ENCODE data around the gene FGD5.

Gene FGD5

DNA sequence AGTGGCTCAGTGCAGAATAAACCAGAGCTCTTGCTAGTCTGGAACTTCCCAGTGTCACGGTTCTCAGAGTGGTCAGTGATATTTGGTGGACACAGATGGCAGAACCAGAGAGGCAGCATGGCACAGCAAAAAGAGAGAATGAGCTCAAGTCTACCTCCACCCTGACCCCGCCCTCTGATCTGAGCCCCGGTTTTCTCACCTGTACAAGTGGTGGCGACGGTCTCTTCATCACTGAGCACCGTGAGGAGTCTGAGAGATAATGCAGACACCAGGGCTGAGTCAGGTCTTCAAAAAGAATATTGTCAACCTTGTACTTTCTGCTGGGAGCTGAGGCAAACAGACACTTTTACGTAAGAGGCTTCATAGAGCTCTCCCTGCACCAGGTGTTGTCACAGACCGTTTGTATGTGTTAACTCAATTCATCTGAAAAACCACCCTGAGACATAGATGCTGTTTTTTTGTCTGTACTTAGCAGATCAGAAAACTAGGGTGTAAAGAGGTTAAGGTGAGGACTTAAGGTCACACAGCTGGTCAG, 13.2 kb downstream of the FGD5 start:
- DNase-seq = no peak

DNA sequence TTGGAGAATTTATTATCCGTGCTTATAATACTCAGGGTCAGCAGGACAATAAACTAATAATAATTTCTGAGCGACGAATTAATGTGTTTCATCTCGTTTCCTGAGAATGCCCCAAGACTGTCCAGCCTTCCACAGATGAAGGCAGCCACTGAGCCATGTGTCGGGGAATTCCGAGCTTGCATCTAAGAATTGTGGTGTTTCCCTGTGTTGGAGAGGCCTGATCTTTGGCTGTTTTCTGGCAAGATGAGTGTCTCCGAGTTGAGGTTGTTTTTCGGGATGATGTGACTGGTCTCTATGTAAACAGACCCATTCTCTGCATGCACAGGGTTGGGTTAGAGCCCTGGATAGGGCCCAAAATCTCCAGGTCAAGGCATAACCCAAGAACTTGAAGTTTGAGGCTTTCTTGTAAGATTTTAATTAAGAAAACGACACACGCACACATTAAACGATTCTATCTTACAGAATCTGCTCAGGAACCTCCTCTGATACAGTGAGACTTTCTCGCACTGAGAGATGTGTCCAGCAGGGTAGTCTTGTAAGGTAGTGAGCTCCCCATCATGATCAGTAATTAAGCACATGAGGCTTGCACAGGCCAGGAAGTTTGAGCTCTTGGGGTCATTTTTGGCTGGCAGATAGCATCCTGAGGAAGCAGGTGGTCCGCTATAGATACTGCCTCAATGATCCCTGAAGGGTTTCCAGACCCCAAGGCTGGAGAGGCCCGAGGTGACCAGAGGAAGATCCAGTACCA, 14.4 kb downstream of the FGD5 start:
- no peak for DNase-seq

DNA sequence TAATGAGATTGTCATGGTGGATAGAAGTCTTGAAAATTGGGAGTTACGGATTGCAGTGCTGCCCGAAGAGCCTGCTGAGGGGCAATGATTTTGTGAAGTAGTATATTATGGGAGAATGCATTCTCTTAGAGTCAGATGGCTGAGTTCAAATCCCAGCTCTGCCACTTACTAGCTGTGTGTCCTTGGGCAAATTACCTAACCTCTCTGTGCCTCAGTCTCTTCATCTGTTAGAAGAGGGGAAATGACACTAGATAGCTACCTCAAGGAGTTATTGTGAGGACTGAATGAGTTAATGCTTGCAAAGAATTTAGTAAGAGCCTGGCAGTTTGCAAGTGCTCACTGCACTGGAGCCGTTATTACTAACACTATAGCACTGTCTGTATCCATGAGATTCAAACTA, 15.4 kb downstream of the FGD5 start:
- DNase-seq = no peak

DNA sequence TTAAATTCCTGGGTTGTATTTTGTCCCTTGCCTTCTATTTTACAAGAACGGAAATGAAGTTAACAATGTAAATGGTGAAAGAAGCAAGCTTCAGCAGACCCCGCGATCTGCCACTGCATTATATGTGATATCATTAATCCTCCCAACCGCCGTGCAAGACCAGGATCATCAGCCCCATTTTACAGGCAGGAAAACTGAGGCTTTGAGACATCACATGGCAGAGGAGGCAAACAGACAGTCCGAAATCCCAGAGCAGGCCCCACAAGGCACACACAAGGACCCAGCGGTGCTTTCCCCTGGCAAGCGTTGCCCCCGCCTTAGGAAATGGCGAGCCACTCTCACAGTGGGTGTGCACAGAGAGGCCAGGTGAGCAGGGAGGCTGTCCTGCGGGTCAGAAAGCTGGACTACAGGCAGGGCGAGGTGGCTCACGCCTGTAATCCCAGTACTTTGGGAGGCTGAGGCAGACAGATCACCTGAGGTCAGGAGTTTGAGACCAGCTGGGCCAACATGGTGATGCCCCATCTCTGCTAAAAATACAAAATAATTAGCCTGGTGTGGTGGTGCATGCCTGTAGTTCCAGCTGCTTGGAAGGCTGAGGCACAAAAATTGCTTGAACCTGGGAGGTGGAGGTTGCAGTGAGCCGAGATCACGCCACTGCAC, 16.2 kb downstream of the FGD5 start:
- DNase-seq = no peak

DNA sequence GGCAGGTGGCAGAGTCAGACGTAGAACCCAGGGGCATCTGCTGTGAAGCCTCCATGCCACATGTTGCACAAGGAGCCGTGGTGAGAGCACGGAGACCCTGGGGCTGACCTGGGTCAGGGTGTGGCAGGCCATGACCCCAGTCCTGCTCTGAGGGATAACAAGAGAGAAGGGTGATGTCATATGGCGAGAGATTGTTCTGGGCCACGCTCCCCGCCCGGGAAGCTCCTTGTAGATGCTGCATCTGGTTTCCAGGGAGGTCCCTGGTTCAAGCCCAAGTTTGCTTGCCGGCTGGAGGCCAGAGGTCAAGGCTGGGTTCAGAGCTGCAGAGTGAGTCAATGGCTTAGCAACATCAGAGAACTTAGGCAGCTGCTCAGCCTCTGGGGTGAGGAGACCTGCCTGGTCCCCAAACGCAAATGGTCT, 17.3 kb downstream of the FGD5 start:
- no peak for DNase-seq

DNA sequence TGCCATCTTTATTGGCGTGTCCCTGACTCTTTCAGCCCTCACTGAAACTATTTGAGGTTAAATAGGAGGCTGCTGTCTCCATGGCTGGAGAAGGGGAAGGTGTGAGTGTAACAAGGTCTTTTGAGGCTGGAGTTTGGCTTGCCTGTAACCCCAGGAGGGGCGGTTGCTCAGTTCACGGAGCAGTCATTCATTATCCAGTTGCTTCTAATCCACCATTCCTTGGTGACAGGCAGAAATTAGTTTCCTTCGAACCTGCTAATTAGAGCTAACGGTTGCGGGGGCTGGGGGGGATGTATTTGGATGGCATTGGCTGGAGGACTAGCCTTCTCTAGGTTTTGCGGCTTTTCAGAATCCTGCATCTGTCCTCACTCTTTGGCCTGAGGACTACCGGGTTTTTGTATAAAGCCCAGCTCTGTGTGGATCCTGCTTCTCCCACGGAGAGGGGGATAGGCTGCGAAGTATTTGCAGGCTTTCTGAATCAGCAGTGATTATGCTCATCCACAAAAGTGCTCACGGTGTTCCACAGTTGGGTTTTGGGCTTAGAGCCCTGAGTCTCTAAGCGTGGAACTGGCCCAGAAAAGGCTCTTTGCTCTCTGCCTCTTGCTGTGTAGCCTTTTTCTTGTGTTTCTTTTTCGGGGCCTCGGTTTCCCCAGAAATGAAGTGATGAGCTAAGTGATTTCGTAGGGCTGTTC, 18.6 kb downstream of the FGD5 start:
- DNase-seq = no peak

DNA sequence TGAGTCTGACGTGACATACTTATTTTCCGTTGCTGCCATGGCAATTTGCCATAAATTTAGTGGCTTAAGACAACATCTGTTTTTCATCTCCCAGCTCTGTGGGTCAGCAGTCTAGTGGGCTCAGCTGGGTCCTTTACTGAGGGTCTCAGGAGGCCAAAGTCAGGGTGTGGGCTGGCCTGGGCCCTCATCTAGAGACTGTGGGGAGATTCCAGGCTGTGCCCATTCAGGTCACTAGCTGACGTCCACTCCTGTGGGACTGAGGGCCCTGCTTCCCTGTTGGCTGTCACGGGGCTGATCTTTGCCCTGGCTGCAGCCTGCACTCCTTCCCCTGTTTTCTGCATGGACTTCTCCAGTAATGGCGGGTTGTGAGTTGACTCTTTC, 19.1 kb downstream of the FGD5 start:
- DNase-seq = no peak

DNA sequence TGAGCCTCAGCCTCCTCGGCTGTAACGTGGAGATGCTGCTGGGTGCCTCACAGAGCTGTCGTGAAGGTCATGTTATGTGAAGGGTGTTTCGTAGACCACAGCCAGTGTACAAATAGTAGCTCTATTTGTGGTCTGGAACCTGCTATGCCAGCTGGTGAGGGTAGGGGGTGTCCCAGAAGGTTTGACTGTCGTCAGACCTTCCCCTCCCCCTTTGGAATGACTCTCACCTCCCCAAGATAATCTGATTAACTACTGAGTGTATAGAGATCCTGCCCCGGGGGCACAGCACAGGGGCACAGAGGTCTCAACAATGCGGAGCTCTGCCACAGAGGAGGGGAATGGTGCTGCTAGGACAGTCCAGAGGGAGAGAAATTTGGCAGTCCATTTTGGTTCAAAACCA, 20.5 kb downstream of the FGD5 start:
- DNase-seq = no peak

DNA sequence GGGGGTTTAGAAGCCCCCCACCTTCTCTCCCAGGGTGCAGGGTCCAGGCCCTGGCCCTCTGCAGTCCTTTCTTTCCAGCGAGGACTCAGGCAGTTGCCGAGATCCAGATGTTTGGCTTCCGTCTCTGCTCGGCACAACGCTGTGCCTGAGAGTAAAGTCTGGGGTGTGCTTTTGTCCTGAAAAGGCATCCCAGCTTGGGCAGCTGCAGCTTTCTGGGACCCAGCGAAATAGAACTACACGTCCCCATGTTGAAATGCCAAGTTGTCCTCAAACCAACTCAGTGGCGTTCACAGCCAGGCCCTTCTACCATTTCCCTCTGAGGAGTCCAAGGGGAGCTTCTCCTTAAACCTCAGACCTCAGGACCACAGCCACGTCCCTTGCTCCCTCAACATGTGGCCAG, 23.1 kb downstream of the FGD5 start:
- DNase-seq = no peak

DNA sequence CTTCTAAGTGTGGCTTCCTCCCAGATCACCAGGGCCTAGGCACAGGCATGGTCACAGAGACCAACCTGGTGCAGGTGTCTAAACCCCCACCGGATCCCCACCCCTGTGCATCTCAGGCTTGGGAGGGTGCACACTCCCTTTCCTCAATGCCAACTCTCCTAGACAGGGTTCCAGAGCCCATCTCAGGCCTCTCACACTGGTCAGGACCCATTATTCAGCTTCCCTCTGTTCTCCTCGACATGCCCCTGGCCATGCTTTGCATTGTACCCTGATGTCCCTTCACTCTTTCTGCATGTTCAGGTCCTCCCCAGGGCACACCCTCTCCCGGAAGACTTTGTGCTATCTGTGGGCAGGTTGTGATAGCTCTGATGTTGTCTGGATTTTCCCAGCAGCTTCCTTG, 23.5 kb downstream of the FGD5 start:
- no peak for DNase-seq

DNA sequence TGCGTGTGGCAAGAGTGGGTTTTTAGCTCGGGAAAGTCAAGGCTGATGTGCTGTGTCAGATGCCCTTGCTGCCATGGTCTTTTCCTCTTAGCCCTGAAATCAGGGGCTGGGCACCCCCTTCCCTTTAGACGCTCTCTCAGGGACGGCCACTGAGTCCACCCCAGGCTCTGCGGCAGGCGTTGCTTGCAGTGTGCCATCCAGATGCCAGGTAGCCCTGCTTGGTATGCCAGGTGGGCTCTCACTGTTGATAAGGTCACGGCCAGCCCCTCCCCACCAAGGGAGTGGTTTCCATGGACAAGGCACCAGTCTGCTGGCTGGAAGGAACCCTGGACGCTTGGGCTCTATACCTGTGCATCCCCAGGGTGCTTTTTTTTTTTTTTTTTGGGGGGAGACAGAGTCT, 24.6 kb downstream of the FGD5 start:
- DNase-seq = no peak

DNA sequence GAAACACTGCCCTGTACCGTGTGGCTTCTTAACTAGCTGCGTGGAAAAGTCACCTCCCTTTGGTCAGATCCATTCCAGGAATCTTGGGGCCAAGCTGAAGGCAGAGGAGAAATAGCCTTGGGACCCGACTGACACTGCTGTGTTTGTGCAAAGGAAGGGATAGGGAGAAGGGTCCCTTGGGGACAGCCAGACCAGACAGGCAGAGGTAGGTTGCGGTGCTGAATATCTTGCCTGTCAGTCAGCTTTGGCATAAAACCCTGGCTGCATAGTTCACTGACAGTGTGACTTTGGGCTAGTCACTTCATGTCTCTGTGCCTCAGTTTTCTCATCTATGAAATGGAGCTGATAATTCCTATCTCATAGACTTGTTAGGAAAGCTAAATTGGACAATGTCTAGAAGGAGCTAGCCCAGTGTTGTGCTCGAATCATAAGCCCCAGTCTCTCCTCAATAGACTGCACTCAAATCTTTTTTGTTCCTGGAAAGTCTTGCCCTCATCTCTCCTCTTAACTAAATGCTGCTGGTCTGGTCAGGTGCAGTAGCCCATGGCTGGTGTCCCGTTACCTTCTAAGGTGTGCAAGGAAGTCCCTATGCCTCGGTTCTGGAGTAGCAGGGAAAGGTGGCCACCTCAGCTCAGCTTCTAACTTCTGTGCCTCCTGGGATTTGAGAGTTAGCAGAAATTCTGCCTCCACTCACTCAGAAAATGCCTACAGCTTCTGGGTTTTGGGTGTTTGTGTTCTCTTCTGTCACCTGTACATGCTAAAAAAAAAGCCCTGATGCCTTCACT, 25.8 kb downstream of the FGD5 start:
- no peak for DNase-seq

DNA sequence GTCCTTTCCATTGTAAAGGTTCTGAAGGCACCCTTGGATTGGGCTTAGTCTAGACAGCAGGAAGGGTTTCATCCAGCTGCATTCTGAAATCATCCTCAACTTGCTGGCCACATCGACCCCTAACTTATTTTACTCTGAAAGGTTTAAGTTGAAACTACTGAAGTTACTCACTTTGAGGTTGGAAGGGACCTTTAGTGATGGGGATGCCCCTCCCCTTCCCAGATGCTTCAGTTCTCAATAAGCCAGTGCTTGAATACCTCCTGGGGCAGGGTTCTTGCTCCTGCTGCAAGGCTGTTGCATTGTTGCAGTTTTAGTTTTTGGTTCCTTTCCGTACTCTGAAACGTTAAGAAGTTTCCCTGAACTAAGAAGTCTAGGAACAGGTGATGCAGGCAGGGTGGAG, 26.4 kb downstream of the FGD5 start:
- no peak for DNase-seq

DNA sequence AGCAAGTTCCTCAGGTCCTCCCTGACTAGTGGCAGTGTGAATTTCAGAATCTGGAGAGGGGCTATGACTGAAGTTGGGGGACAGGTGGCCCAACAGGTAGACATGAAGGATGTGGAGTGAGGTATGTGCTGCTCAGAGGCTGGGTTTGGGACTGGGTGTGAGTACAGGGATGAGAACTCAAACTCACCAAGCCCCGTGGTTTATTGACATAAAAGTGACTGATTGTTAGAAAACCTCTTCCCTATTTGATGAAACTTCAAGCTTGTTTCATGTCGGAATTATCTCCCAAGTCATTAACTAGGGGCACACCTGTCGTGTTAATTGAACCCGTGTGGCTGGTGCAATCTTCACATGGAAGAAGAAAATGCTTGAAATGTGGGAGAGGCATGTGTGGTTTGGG, 27.1 kb downstream of the FGD5 start:
- DNase-seq = no peak

DNA sequence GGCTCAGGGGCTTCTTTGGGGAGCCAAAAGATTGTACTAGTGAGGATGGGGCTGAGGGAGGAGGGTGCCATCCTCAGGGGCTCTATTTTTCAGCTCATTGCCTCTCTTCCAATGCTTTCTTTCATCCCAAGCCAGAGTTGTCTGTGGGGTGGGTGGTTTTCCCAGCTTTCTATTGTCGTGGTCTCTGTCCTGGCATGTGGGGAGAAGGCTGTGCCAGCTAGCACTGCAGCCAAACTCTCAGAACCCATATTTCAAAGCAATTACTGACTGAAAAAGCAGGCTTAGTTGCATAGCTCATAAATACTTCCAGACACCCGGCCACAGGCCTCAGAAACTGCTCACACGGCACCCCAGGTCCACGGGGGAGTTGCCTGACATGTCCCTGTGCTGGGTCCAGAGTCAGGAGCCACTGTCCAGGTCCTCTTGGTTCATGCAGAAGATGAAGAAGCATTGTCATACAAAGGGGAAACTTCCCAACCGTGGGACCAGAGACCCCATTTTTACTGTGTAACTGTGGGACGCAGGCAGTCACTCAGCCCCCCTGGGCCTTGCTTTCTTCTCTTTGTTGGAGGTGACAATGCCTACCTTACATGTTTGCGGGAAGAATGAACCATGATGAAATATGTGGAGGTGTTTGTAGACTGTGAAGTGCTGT, 27.6 kb downstream of the FGD5 start:
- no peak for DNase-seq

DNA sequence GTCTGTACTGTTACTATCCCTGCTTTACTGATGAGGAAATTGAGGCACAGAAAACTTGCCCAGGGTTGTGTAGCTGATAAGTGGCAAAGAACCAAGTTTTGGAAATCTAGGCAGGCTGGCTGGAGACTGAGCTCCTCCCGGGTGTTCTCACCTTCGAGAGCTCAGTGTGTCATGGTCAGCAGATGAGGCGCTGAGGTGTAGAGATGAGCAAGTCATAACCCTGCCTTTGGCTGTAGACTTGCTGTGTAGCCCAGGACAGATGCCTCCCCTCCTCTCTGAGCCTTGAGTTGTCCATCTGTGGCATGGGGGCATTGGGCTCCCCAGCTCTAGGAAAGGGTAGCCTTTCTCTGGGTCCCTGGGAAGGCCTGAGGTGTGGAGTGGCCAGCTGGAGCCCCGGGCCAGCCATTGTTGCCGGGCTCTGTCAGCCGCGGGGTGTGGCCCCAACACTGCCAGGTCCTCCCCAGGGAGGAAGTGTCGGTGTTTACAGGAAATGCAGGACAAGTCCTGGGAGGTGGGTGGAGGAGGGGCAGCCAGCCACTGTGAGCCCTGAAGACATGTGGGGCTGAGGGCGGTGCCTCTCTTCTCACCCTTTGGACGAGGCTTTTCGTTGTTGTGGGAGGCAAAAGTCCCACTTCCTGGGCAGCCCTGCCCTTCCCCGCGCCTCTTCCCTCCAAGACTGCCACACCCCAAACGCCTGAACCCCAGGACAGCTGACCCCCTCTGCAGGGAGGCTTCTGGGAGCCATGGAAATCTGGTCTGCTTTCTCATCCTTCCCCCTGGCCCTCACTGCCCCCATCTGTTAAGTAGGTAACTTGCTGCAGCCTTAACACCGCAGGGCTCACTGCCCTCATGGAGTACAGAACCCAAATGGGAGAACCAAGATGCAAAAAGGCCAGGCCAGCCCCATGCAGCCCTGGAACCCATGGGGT, 29.1 kb downstream of the FGD5 start:
- no peak for DNase-seq

DNA sequence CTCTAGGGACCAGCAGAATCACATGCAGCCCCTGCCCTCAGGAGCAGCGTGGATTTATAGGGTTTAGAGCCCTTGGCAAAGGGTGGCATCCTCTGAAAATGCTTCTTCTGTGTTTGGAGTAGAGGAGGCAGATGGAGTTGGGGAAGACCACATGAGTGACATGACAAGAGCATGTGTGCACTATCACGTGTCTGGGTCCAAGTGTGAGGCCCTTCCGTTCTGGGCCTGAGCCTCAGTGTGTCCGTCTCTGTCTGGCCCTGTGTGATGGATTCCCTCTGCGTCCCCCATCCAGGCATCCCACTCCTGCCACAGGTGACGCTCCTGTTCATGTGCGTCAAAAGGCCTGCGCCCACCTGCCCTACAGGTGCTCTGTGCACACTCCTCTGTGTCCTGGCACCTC, 30.1 kb downstream of the FGD5 start:
- DNase-seq = no peak

DNA sequence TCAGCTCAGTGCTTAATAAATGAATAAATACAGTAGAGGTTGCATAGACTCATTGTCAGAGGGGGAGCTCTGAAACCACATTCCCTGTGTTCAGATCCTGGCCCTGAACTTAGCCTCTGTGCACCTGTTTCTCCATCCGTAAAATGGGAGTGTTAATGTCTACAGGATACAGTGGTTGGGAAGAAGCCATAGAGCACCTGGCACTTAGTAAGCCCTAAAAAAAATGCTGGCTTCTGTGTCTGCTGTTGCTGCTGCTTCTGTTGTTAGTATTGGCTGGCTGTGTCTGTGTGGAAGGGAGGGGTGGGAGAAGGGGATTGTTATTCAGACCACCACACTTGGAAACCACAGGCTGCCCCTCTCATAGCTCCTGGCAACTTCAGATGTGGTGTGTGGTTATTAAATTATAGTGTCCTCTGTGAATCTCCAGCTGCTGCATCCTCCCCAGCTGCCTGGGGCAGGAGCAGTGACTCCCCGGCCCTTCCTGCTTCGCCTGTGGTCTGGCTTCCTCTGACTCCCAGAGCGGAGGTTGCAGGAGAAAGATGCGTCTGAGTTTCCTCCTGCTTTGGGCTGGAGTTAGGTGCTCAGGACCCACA, 31.0 kb downstream of the FGD5 start:
- no peak for DNase-seq

DNA sequence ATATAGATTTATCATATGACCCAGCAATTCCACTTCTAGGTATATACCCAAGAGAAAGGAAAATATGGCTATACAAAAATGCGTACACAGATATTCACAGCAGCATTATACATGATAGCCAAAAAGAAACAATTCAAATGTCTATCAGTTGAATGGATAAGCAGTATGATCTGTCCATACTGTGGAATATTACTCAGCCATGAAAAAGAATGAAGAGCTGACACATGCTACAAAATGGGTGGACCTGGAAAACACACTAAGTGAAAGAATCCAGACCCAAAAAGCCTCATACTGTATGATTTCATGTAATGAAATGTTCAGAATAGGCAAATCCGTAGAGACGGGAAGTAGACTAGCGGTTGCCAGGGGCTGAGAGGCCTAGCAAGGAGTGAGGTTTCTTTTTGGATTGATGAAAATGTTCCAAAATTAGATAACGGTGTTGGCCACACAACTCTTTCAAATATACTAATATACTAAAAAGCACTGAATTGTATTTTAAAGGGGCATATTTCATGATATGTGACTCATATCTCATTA, 33.4 kb downstream of the FGD5 start:
- DNase-seq = no peak

DNA sequence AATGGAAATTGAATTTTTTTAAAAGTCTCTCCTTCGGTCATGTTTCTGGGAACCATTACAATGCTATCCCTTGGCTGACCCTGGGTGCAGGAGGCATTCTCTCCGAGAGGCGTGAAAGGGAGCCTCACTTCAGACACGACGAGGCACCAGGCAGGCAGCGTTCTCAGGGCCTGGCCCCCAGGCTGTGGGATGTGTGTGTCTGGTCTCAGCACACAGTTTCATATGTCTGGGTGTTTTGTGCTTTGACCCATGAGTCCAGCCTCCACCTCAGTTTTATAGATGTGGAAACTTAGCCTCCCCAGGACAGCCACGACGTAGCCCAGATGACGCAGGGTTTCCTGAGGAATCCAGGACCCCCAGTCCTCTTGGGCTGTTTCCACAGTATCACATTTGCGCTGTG, 34.0 kb downstream of the FGD5 start:
- no peak for DNase-seq

All from GDM1 (cell line).